HepG2 (cell line): ENCODE data around the gene PPY. TPM values are rescaled to one million over a fixed set of nuclear protein-coding genes. Genes with fewer than 3 reads are reported as not detected.

Experiments
- ATAC-seq: fragments of 200-7000 bp; cut with Tn5 transposase; 3 replicates; pipeline ENCODE4 v1.9.1; 2020; ENCODE audit warnings: mild to moderate bottlenecking, moderate library complexity
- BruUV-seq: library from RNA; stranded (reverse); fragments of 400-500 nt; replicated peaks from 2 replicates; lab custom pipeline; 2021; lab: Mats Ljungman, UMichigan
- CTCF ChIA-PET: fragments of 300-600 bp; formaldehyde crosslinking; extraction: SDS; loops from one replicate; lab custom pipeline; 2021; ENCODE audit warnings: low total read pairs, inconsistent platforms, low intra/inter-chr PET ratio; lab: Yijun Ruan, JAX
- POLR2A ChIA-PET: fragments of 350-600 bp; sonication (Branson Sonifier 250); formaldehyde crosslinking; loops from one replicate; lab custom pipeline; 2020; ENCODE audit warnings: antibody characterized with exemption, inconsistent platforms; lab: Yijun Ruan, JAX
- DNase-seq: peaks from one replicate; pipeline ENCODE4 v3.0.0-alpha.2; 2015; ENCODE audit warnings: low spot score
- FAIRE-seq: peaks from 3 replicates; lab custom pipeline; 2011; peaks lifted over from hg19 to GRCh38; lab: Jason Lieb, UNC
- H2AFZ ChIP-seq: one replicate; pipeline ENCODE4 v1.6.1; 2011; ENCODE audit warnings: low read length, inconsistent platforms
- H3K27ac ChIP-seq: fragments of 300-600 bp; 3 replicates; pipeline ENCODE4 v1.8.0; 2011; ENCODE audit warnings: mixed run types, mild to moderate bottlenecking, mixed read lengths, low read length, inconsistent platforms; ENCODE audit not compliant: insufficient read depth; ENCODE audit errors: extremely low read length
- H3K27me3 ChIP-seq, 2 experiments: fragments of 200-600 bp in 1 of 2; 2 replicates in 1 of 2; 3 replicates in 1 of 2; pipeline versions ENCODE4 v1.6.0 to v1.8.0; 2011; ENCODE audit warnings: low read length in 2 of 2, mild to moderate bottlenecking in 2 of 2, moderate library complexity in 2 of 2, inconsistent platforms in 1 of 2; ENCODE audit not compliant: insufficient read depth in 2 of 2, control insufficient read depth in 1 of 2
- H3K36me3 ChIP-seq, 2 experiments: fragments of 200-600 bp in 1 of 2; replicated peaks in 1 of 2; 2 replicates in 1 of 2; 3 replicates in 1 of 2; pipeline versions ENCODE4 v1.5.1 to v1.8.0; 2011; ENCODE audit warnings: low read length in 2 of 2, inconsistent platforms in 1 of 2; ENCODE audit not compliant: insufficient read depth in 2 of 2, control insufficient read depth in 1 of 2
- H3K4me1 ChIP-seq: 2 replicates; pipeline ENCODE4 v1.5.1; 2012; ENCODE audit warnings: low read length, inconsistent platforms; ENCODE audit not compliant: insufficient read depth
- H3K4me2 ChIP-seq: 2 replicates; pipeline ENCODE4 v1.6.0; 2011; ENCODE audit warnings: low read depth, low read length, inconsistent platforms
- H3K4me3 ChIP-seq, 3 experiments: fragments of 200-600 bp in 1 of 3; sonication (generic), shearing (Covaris generic) in 1 of 3; replicated peaks in 1 of 3; 2 replicates each; pipeline ENCODE4 v1.5.1; 2011 to 2016; ENCODE audit warnings: low read length in 3 of 3, inconsistent platforms in 2 of 3, low read depth in 2 of 3, mild to moderate bottlenecking in 2 of 3, control low read depth in 1 of 3, mixed read lengths in 1 of 3; ENCODE audit not compliant: insufficient read depth in 1 of 3
- H3K79me2 ChIP-seq: one replicate; pipeline ENCODE4 v1.6.1; 2011; ENCODE audit warnings: low read length, inconsistent platforms; ENCODE audit not compliant: insufficient read depth
- H3K9ac ChIP-seq: 2 replicates; pipeline ENCODE4 v1.6.0; 2011; ENCODE audit warnings: mild to moderate bottlenecking, low read depth, low read length, inconsistent platforms; ENCODE audit not compliant: insufficient read depth
- H3K9me3 ChIP-seq: 2 replicates; pipeline ENCODE4 v1.5.1; 2012; ENCODE audit warnings: mild to moderate bottlenecking, low read length
- H4K20me1 ChIP-seq: 2 replicates; pipeline ENCODE4 v1.6.0; 2011; ENCODE audit warnings: inconsistent platforms, mild to moderate bottlenecking, low read length, moderate library complexity; ENCODE audit not compliant: insufficient read depth
- DRAP1 ChIP-seq: IDR thresholded peaks from 2 replicates; pipeline ENCODE4 v1.6.1; 2016; ENCODE audit warnings: missing genetic modification reagents, missing compliant biosample characterization
- ERF ChIP-seq: IDR thresholded peaks from 2 replicates; pipeline ENCODE4 v1.6.1; 2018; ENCODE audit warnings: missing biosample characterization, missing genetic modification reagents
- HNF1B ChIP-seq: sonication (generic); formaldehyde crosslinking; IDR thresholded peaks from 2 replicates; pipeline ENCODE4 v1.5.1; 2020; ENCODE audit warnings: mild to moderate bottlenecking, moderate library complexity, missing genetic modification reagents
- IKZF4 ChIP-seq: sonication (generic); formaldehyde crosslinking; IDR thresholded peaks from 2 replicates; pipeline ENCODE4 v1.5.1; 2020; ENCODE audit warnings: borderline replicate concordance, mild to moderate bottlenecking, low read depth, missing genetic modification reagents; ENCODE audit errors: not compliant biosample characterization
- IRF1 ChIP-seq: sonication (generic); formaldehyde crosslinking; IDR thresholded peaks from 2 replicates; pipeline ENCODE4 v1.4.0; 2020; ENCODE audit warnings: low read depth, mild to moderate bottlenecking, missing genetic modification reagents
- PATZ1 ChIP-seq: sonication (generic); formaldehyde crosslinking; IDR thresholded peaks from 2 replicates; pipeline ENCODE4 v1.4.0; 2020; ENCODE audit warnings: missing genetic modification reagents
- POLR2AphosphoS2 ChIP-seq: IDR thresholded peaks from 2 replicates; pipeline ENCODE4 v1.6.1; 2011; ENCODE audit warnings: low read depth, low read length, improper control_type of control experiment
- RAD21 ChIP-seq: fragments of 450-650 bp; formaldehyde crosslinking; IDR thresholded peaks from 2 replicates; pipeline ENCODE4 v1.5.0; 2020; ENCODE audit warnings: mild to moderate bottlenecking
- SALL1 ChIP-seq: sonication (generic); formaldehyde crosslinking; IDR thresholded peaks from 2 replicates; pipeline ENCODE4 v1.8.0; 2022; ENCODE audit warnings: mild to moderate bottlenecking, missing genetic modification reagents
- SKIL ChIP-seq: sonication (generic); formaldehyde crosslinking; IDR thresholded peaks from 2 replicates; pipeline ENCODE4 v1.8.0; 2022; ENCODE audit warnings: missing genetic modification reagents, mild to moderate bottlenecking, moderate library complexity, borderline replicate concordance
- XRCC5 ChIP-seq: fragments of 200-400 bp; formaldehyde crosslinking; optimal IDR thresholded peaks from 2 replicates; pipeline ENCODE3; 2017; ENCODE audit warnings: mild to moderate bottlenecking, low read length
- ZFYVE20 ChIP-seq: sonication (generic); formaldehyde crosslinking; IDR thresholded peaks from 2 replicates; pipeline ENCODE4 v1.8.0; 2023; ENCODE audit warnings: low read depth, mild to moderate bottlenecking, moderate library complexity, missing genetic modification reagents, borderline replicate concordance
- WGBS: methylation state at CpG from one replicate; pipeline ENCODE4 v1.1.6; 2017; ENCODE audit warnings: low lambda C conversion rate; 5-methylcytosine and 5-hydroxymethylcytosine counted together
- in situ Hi-C: cut with HindIII; loops from 2 replicates; pipeline ENCODE4 v1.10.0; 2017; ENCODE audit warnings: low pct_unique_long_range_greater_than_20kb; ENCODE audit not compliant: extremely low pct_ligation_motif_present
- intact Hi-C: fragments of 100-400 bp; cut with micrococcal nuclease; formaldehyde crosslinking; loops from one replicate; pipeline ENCODE4 v1.10.0; 2022; ENCODE audit not compliant: unreplicated experiment
- polyA plus RNA-seq, 8 experiments: library from polyadenylated mRNA; depleted of rRNA in 3 of 8; stranded (reverse) in 7 of 8; unstranded in 1 of 8; fragments of >200 nt; fragmentation: Illumina TruSeq in 4 of 8; extraction: Trizol in 4 of 8; gene quantifications; 2 replicates each; pipeline versions ENCODE4 v1.2.1 to v1.2.3, GENCODE V29; 2011 to 2016; ENCODE audit warnings: low read depth in 4 of 8, missing spikeins in 1 of 8, mixed read lengths in 1 of 8; ENCODE audit not compliant: insufficient read depth in 1 of 8
- total RNA-seq, 5 experiments: library from RNA; depleted of rRNA; stranded (reverse); fragments of >200 nt; fragmentation: Illumina TruSeq; extraction: Trizol; gene quantifications; 2 replicates each; pipeline ENCODE4 v1.2.3, GENCODE V29; 2016; ENCODE audit warnings: low read depth in 1 of 5

PPY gene
- total and polyA plus RNA-seq, 2 of the 13 experiments (the other 11 are each of a cell fraction or from before 2014, with no cell fraction given), result not detected

- TF ChIP-seq SKIL, result no peak
- TF ChIP-seq IKZF4 (CRISPR knock-in tag), result no peak
- TF ChIP-seq HNF1B, result 0 out of 2 replicates have a peak, but pooled peaks have one; percentile 6
- TF ChIP-seq ZFYVE20, result no peak
- TF ChIP-seq IRF1 (CRISPR knock-in tag), result no peak
Measured at GRCh38 chr17:43918026-43918389, 24.3 kb downstream of the PPY start (continued).

- no TSS peak for BruUV-seq
- no peak overlapping the region for H3K9ac ChIP-seq
- in situ Hi-C loops (no loop called here), intact Hi-C loops (no loop called here)
- no peaks in the 10 kb centered on the region for H4K20me1 ChIP-seq
- ChIA-PET CTCF (no interaction called here), POLR2A (no interaction called here)
- H3K9me3 ChIP-seq, result no peaks in the 10 kb centered on the region
- ATAC-seq, result peak; percentile 90
- no peak for DNase-seq
- no peak overlapping the region for H2AFZ ChIP-seq
- 50% methylated on average over 36 of the region's 43 CpGs for WGBS
- FAIRE-seq, result no peak
- no peaks in the 10 kb centered on the region for H3K79me2 ChIP-seq
- H3K4me1 ChIP-seq, result no peaks in the 10 kb centered on the region
- no peak overlapping the region for H3K27ac ChIP-seq
- peaks cover 7 to 56% of the 10 kb centered on the region in 2 experiments; a peak in 4 of 5 replicates for H3K27me3 ChIP-seq
- H3K4me2 ChIP-seq, result no peak overlapping the region
- H3K4me3 ChIP-seq, result no peak overlapping the region
- no peaks in the 10 kb centered on the region for H3K36me3 ChIP-seq
- peak; percentile 41 for TF ChIP-seq XRCC5
- TF ChIP-seq RAD21 (CRISPR knock-in tag), result peak; percentile 48
- 0 out of 2 replicates have a peak, but pooled peaks have one; percentile 30 for TF ChIP-seq ERF (CRISPR knock-in tag)
- TF ChIP-seq PATZ1, result peak; percentile 52
- no peak for TF ChIP-seq POLR2AphosphoS2
- TF ChIP-seq DRAP1 (CRISPR knock-in tag), result no peak
- TF ChIP-seq SALL1, result peak; percentile 34; the same call in 1 of the 2 replicates
Measured at GRCh38 chr17:43917348-43918025, 24.8 kb downstream of the PPY start.
